GM12878 (cell line): ENCODE results near the gene FAM78A. TPM values are rescaled to one million over a fixed set of nuclear protein-coding genes. Genes with fewer than 3 reads are reported as not detected.
A peak's percentile ranks its signal among the peaks of the same experiment; 100 is the strongest.

Experiments used
- ATAC-seq: fragments of 200-7000 bp; cut with Tn5 transposase; 3 replicates; pipeline ENCODE4 v1.9.1; 2020; ENCODE audit warnings: mild to moderate bottlenecking, moderate library complexity
- BruUV-seq: library from RNA; stranded (reverse); fragments of 400-500 nt; replicated peaks from 2 replicates; lab custom pipeline; 2021; lab: Mats Ljungman, UMichigan
- CTCF ChIA-PET: fragments of 300-600 bp; sonication (Branson Sonifier 250); formaldehyde crosslinking; extraction: SDS; loops from one replicate; lab custom pipeline; 2021; ENCODE audit warnings: inconsistent platforms; lab: Yijun Ruan, JAX
- POLR2A ChIA-PET: fragments of 350-600 bp; formaldehyde crosslinking; extraction: SDS; loops from one replicate; lab custom pipeline; 2021; ENCODE audit warnings: inconsistent platforms; lab: Charles Lee
- RAD21 ChIA-PET: fragments of 300-600 bp; sonication (Branson Sonifier 250); formaldehyde crosslinking; loops from one replicate; lab custom pipeline; 2023; ENCODE audit warnings: antibody characterized with exemption; ENCODE audit not compliant: unreplicated experiment; lab: Charles Lee
- SMC1A ChIA-PET: fragments of 300-600 bp; sonication (Branson Sonifier 250); formaldehyde crosslinking; loops from one replicate; lab custom pipeline; 2023; ENCODE audit not compliant: unreplicated experiment, uncharacterized antibody; lab: Charles Lee
- DNase-seq: peaks from one replicate; pipeline ENCODE4 v3.0.0-alpha.2; 2011; ENCODE audit warnings: low read depth, low spot score
- FAIRE-seq: peaks from 3 replicates; lab custom pipeline; 2011; peaks lifted over from hg19 to GRCh38; lab: Jason Lieb, UNC
- H2AFZ ChIP-seq: 2 replicates; pipeline ENCODE4 v1.6.0; 2011; ENCODE audit warnings: low read depth, low read length, control low read depth; ENCODE audit not compliant: control insufficient read depth
- H3K27ac ChIP-seq: 2 replicates; pipeline ENCODE4 v1.5.1; 2011; ENCODE audit warnings: control low read depth; ENCODE audit not compliant: control insufficient read depth, insufficient read depth
- H3K27me3 ChIP-seq, 2 experiments: replicated peaks in 1 of 2; 2 replicates each; pipeline versions ENCODE4 v1.6.0 to v1.6.1; 2011; ENCODE audit warnings: low read length in 1 of 2; ENCODE audit not compliant: control insufficient read depth in 2 of 2, insufficient read depth in 2 of 2
- H3K36me3 ChIP-seq, 2 experiments: 2 replicates each; pipeline ENCODE4 v1.5.1; 2011; ENCODE audit warnings: low read length in 1 of 2; ENCODE audit not compliant: control insufficient read depth in 2 of 2, insufficient read depth in 2 of 2
- H3K4me1 ChIP-seq: 2 replicates; pipeline ENCODE4 v1.6.1; 2011; ENCODE audit warnings: mild to moderate bottlenecking, low read length, moderate library complexity, mixed read lengths; ENCODE audit not compliant: control insufficient read depth, insufficient read depth
- H3K4me2 ChIP-seq: 2 replicates; pipeline ENCODE4 v1.6.0; 2011; ENCODE audit warnings: control low read depth; ENCODE audit not compliant: control insufficient read depth, insufficient read depth
- H3K4me3 ChIP-seq: fragments of 200-600 bp; sonication (generic); 2 replicates; pipeline ENCODE4 v1.5.1; 2016
- H3K79me2 ChIP-seq: 2 replicates; pipeline ENCODE4 v1.6.0; 2011; ENCODE audit warnings: low read length; ENCODE audit not compliant: control insufficient read depth, insufficient read depth
- H3K9ac ChIP-seq: 2 replicates; pipeline ENCODE4 v1.8.0; 2011; ENCODE audit warnings: low read length, control low read depth, mixed read lengths; ENCODE audit not compliant: control insufficient read depth, insufficient read depth
- H3K9me3 ChIP-seq: replicated peaks from 3 replicates; pipeline ENCODE4 v1.5.1; 2011; ENCODE audit warnings: mild to moderate bottlenecking, low read length; ENCODE audit not compliant: control insufficient read depth, insufficient read depth
- H4K20me1 ChIP-seq: 2 replicates; pipeline ENCODE4 v1.6.0; 2011; ENCODE audit not compliant: control insufficient read depth, insufficient read depth
- BACH1 ChIP-seq: fragments of 450-650 bp; IDR thresholded peaks from 2 replicates; pipeline ENCODE4 v1.6.1; 2017; ENCODE audit warnings: mild to moderate bottlenecking, borderline replicate concordance
- BCL11A ChIP-seq: IDR thresholded peaks from 2 replicates; pipeline ENCODE4 v1.6.1; 2011; ENCODE audit warnings: low read depth, low read length
- BMI1 ChIP-seq: fragments of 450-650 bp; IDR thresholded peaks from 2 replicates; pipeline ENCODE4 v1.6.1; 2016; ENCODE audit warnings: mild to moderate bottlenecking, moderate library complexity, borderline replicate concordance
- HDGF ChIP-seq: fragments of 450-650 bp; IDR thresholded peaks from 2 replicates; pipeline ENCODE4 v1.6.1; 2016; ENCODE audit warnings: antibody characterized with exemption
- KAT2A ChIP-seq: conservative IDR thresholded peaks from 2 replicates; pipeline ENCODE4 v1.6.1; 2011; ENCODE audit warnings: low read depth, low read length; ENCODE audit not compliant: control insufficient read depth
- MTA2 ChIP-seq: fragments of 450-650 bp; IDR thresholded peaks from 2 replicates; pipeline ENCODE4 v1.6.1; 2016; ENCODE audit warnings: low read depth, mild to moderate bottlenecking, moderate library complexity
- MTA3 ChIP-seq: IDR thresholded peaks from 2 replicates; pipeline ENCODE4 v1.6.1; 2012; ENCODE audit warnings: low read length, inconsistent platforms, borderline replicate concordance
- NR2F1 ChIP-seq: fragments of 450-650 bp; conservative IDR thresholded peaks from 2 replicates; pipeline ENCODE4 v1.6.1; 2017; ENCODE audit warnings: mild to moderate bottlenecking
- SMARCA5 ChIP-seq: fragments of 450-650 bp; IDR thresholded peaks from 2 replicates; pipeline ENCODE4 v1.6.1; 2017; ENCODE audit warnings: mild to moderate bottlenecking
- SPI1 ChIP-seq: IDR thresholded peaks from 2 replicates; pipeline ENCODE4 v1.6.1; 2011; ENCODE audit warnings: low read depth, mild to moderate bottlenecking, low read length, moderate library complexity, borderline replicate concordance; ENCODE audit not compliant: insufficient read depth
- WGBS: methylation state at CpG from one replicate; pipeline ENCODE4 v1.1.6; 2016; ENCODE audit warnings: low lambda C conversion rate; ENCODE audit not compliant: insufficient replicate concordance, insufficient coverage; ENCODE audit errors: missing lambda C conversion rate; 5-methylcytosine and 5-hydroxymethylcytosine counted together
- in situ Hi-C: fragments of 300-500 bp; cut with MboI; formaldehyde crosslinking; loops from 9 replicates; pipeline ENCODE4 v1.14.3; 2018; ENCODE audit warnings: mixed read lengths
- intact Hi-C: fragments of 100-400 bp; cut with micrococcal nuclease; formaldehyde crosslinking; loops from one replicate; pipeline ENCODE4 v1.14.2; 2022; ENCODE audit not compliant: unreplicated experiment
- polyA plus RNA-seq, 11 experiments: library from polyadenylated mRNA; depleted of rRNA in 4 of 11; unstranded in 6 of 11; stranded (reverse) in 5 of 11; fragments of >200 nt; fragmentation: Nextera tagmentation in 4 of 11; fragmentation: Illumina TruSeq in 1 of 11; extraction: Ambion mirVana in 4 of 11; extraction: Trizol in 1 of 11; gene quantifications; 1 replicate in 1 of 11; 2 replicates in 10 of 11; pipeline versions ENCODE4 v1.2.1 to v1.2.3, GENCODE V29; 2011 to 2016; ENCODE audit warnings: inconsistent platforms in 2 of 11, missing spikeins in 2 of 11, low read depth in 1 of 11
- total RNA-seq, 4 experiments: library from RNA; depleted of rRNA in 3 of 4; stranded (reverse); fragments of >200 nt in 3 of 4; fragmentation: Illumina TruSeq in 1 of 4; extraction: Trizol in 1 of 4; gene quantifications; 2 replicates each; pipeline versions ENCODE4 v1.2.1 to v1.2.3, GENCODE V29; 2013 to 2021
- TF ChIP-seq, protein P1 (sequence below): fragments of 450-650 bp; IDR thresholded peaks from 2 replicates; pipeline ENCODE4 v1.6.1; 2016; ENCODE audit warnings: mild to moderate bottlenecking
- TF ChIP-seq, protein P2 (sequence below), 3 experiments: IDR thresholded peaks in 2 of 3; conservative IDR thresholded peaks in 1 of 3; 2 replicates each; pipeline ENCODE4 v1.5.1; 2011; ENCODE audit warnings: low read depth in 3 of 3, low read length in 3 of 3, mild to moderate bottlenecking in 3 of 3, control low read depth in 2 of 3, moderate library complexity in 2 of 3, inconsistent platforms in 1 of 3, mixed read lengths in 1 of 3; ENCODE audit not compliant: control insufficient read depth in 2 of 3, insufficient read depth in 1 of 3; ENCODE audit errors: extremely low read depth in 1 of 3
- TF ChIP-seq, protein P3 (sequence below): fragments of 150-350 bp; IDR thresholded peaks from 2 replicates; pipeline ENCODE4 v1.6.1; 2016; ENCODE audit warnings: low read depth, low read length
- TF ChIP-seq, protein P4 (sequence below): IDR thresholded peaks from 2 replicates; pipeline ENCODE4 v1.6.1; 2011; ENCODE audit warnings: mild to moderate bottlenecking, low read depth, low read length, moderate library complexity; ENCODE audit not compliant: insufficient replicate concordance

The FAM78A gene
- total and polyA plus RNA-seq, 10 of the 15 experiments (the other 5 are each of a cell fraction or from before 2014, with no cell fraction given), result 0.18 to 32.5 (median 12.2) TPM

DNA sequence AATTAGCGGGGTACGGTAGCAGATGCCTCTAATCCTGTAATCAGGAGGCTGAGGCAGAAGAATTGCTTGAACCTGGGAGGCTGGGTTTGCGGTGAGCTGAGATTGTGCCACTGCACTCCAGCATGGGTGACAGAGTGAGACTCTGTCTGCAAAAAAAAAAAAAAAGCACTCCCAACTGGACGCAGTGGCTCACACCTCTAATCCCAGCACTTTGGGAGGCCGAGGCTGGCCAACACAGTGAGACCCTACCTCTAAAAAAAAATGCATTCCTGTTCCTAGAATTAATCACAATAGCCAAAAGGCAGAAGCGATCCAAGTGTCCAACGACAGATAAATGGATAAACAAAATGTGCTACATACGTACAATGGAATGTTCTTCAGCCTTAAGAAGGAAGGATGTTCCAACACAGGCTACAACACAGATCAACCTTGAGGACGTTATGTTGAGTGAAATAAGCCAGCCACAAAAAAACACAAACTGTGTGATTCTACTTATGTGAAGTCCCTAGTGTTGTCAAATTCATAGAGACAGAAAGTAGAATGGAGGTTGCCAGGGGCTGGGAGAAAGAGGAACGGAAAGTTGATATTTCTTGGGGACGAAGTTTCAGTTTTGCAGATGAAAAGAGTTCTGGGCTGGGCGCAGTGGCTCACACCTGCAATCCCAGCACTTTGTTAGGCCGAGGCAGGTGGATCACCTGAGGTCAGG lies 13.8 kb downstream of the FAM78A start:
- peak; percentile 93 for FAIRE-seq
- intact Hi-C loops, result no loop called here
- peak overlapping the region; percentile 31 for H3K4me2 ChIP-seq
- SMC1A ChIA-PET, result interaction anchor here (1.0 to 1.4 kb wide), 3 partner anchors 9 to 16 kb away, joined by 3 to 5 read pairs (median 3); no protein-coding TSS in a partner anchor
- no peaks in the 10 kb centered on the region for H3K27me3 ChIP-seq
- CTCF ChIA-PET, result interaction anchor here (1.7 kb wide), 1 partner anchor 9 kb away, joined by 3 read pairs; no protein-coding TSS in a partner anchor
- BruUV-seq, result no TSS peak
- H3K36me3 ChIP-seq, result peaks cover 20 to 35% of the 10 kb centered on the region in 2 experiments
- no peak overlapping the region for H3K9ac ChIP-seq
- no peak for DNase-seq
- no peaks in the 10 kb centered on the region for H4K20me1 ChIP-seq
- H3K4me1 ChIP-seq, result peaks cover 24% of the 10 kb centered on the region
- peaks cover 43% of the 10 kb centered on the region for H3K79me2 ChIP-seq
- no peak overlapping the region for H2AFZ ChIP-seq
- no peaks in the 10 kb centered on the region for H3K9me3 ChIP-seq
- peak; percentile 92 for ATAC-seq
- POLR2A ChIA-PET, result interaction anchor here (0.6 to 2.5 kb wide), 5 partner anchors 8 to 85 kb away, joined by 3 to 12 read pairs (median 5); no protein-coding TSS in a partner anchor
- peak overlapping the region; percentile 66 for H3K27ac ChIP-seq
- in situ Hi-C loops, result loop anchor here (10.0 to 25.0 kb wide), 3 partner anchors 462 to 1875 kb away; partner anchors contain the start of genes C9orf78 and USP20
- WGBS, result 46% methylated on average over 13 of the region's 13 CpGs
- no peak overlapping the region for H3K4me3 ChIP-seq
- RAD21 ChIA-PET, result interaction anchor here (2.8 kb wide), 1 partner anchor 10 kb away, joined by 13 read pairs; no protein-coding TSS in a partner anchor
- TF ChIP-seq BACH1, result peak; percentile 47; the same call in 1 of the 2 replicates
- TF ChIP-seq SMARCA5, result peak; percentile 16; the same call in 1 of the 2 replicates
- TF ChIP-seq, protein P1, sequence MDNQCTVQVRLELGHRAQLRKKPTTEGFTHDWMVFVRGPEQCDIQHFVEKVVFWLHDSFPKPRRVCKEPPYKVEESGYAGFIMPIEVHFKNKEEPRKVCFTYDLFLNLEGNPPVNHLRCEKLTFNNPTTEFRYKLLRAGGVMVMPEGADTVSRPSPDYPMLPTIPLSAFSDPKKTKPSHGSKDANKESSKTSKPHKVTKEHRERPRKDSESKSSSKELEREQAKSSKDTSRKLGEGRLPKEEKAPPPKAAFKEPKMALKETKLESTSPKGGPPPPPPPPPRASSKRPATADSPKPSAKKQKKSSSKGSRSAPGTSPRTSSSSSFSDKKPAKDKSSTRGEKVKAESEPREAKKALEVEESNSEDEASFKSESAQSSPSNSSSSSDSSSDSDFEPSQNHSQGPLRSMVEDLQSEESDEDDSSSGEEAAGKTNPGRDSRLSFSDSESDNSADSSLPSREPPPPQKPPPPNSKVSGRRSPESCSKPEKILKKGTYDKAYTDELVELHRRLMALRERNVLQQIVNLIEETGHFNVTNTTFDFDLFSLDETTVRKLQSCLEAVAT, result 0 out of 2 replicates have a peak, but pooled peaks have one; percentile 16
- TF ChIP-seq HDGF, result no peak
- TF ChIP-seq, protein P2, sequence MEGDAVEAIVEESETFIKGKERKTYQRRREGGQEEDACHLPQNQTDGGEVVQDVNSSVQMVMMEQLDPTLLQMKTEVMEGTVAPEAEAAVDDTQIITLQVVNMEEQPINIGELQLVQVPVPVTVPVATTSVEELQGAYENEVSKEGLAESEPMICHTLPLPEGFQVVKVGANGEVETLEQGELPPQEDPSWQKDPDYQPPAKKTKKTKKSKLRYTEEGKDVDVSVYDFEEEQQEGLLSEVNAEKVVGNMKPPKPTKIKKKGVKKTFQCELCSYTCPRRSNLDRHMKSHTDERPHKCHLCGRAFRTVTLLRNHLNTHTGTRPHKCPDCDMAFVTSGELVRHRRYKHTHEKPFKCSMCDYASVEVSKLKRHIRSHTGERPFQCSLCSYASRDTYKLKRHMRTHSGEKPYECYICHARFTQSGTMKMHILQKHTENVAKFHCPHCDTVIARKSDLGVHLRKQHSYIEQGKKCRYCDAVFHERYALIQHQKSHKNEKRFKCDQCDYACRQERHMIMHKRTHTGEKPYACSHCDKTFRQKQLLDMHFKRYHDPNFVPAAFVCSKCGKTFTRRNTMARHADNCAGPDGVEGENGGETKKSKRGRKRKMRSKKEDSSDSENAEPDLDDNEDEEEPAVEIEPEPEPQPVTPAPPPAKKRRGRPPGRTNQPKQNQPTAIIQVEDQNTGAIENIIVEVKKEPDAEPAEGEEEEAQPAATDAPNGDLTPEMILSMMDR (IDR thresholded peaks at IDR 0.05 in 2 of 3, conservative IDR thresholded peaks at IDR 0.05 in 1 of 3; ENCODE audit: control insufficient read depth in 2 of 3, extremely low read depth in 1 of 3, insufficient read depth in 1 of 3, low read depth in 3 of 3, low read length in 3 of 3), result no peak
- TF ChIP-seq MTA2, result peak; percentile 72
- TF ChIP-seq BMI1, result 0 out of 2 replicates have a peak, but pooled peaks have one; percentile 35
- TF ChIP-seq KAT2A, result no peak
- TF ChIP-seq MTA3, result peak; percentile 28; the same call in 1 of the 2 replicates
- TF ChIP-seq, protein P3, sequence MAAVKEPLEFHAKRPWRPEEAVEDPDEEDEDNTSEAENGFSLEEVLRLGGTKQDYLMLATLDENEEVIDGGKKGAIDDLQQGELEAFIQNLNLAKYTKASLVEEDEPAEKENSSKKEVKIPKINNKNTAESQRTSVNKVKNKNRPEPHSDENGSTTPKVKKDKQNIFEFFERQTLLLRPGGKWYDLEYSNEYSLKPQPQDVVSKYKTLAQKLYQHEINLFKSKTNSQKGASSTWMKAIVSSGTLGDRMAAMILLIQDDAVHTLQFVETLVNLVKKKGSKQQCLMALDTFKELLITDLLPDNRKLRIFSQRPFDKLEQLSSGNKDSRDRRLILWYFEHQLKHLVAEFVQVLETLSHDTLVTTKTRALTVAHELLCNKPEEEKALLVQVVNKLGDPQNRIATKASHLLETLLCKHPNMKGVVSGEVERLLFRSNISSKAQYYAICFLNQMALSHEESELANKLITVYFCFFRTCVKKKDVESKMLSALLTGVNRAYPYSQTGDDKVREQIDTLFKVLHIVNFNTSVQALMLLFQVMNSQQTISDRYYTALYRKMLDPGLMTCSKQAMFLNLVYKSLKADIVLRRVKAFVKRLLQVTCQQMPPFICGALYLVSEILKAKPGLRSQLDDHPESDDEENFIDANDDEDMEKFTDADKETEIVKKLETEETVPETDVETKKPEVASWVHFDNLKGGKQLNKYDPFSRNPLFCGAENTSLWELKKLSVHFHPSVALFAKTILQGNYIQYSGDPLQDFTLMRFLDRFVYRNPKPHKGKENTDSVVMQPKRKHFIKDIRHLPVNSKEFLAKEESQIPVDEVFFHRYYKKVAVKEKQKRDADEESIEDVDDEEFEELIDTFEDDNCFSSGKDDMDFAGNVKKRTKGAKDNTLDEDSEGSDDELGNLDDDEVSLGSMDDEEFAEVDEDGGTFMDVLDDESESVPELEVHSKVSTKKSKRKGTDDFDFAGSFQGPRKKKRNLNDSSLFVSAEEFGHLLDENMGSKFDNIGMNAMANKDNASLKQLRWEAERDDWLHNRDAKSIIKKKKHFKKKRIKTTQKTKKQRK, result no peak
- TF ChIP-seq BCL11A, result 0 out of 2 replicates have a peak, but pooled peaks have one; percentile 23
- TF ChIP-seq, protein P4, sequence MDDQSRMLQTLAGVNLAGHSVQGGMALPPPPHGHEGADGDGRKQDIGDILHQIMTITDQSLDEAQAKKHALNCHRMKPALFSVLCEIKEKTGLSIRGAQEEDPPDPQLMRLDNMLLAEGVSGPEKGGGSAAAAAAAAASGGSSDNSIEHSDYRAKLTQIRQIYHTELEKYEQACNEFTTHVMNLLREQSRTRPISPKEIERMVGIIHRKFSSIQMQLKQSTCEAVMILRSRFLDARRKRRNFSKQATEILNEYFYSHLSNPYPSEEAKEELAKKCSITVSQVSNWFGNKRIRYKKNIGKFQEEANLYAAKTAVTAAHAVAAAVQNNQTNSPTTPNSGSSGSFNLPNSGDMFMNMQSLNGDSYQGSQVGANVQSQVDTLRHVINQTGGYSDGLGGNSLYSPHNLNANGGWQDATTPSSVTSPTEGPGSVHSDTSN, result no peak
- peak; percentile 68 for TF ChIP-seq NR2F1
- peak; percentile 93 for TF ChIP-seq SPI1
